ENCODE measurements around the gene ZBTB44. TPM values are rescaled to one million over a fixed set of nuclear protein-coding genes. Genes with fewer than 3 reads are reported as not detected.

The ZBTB44 gene
- total RNA-seq, 1 donor from 2014 or later = 32.6 TPM

DNA sequence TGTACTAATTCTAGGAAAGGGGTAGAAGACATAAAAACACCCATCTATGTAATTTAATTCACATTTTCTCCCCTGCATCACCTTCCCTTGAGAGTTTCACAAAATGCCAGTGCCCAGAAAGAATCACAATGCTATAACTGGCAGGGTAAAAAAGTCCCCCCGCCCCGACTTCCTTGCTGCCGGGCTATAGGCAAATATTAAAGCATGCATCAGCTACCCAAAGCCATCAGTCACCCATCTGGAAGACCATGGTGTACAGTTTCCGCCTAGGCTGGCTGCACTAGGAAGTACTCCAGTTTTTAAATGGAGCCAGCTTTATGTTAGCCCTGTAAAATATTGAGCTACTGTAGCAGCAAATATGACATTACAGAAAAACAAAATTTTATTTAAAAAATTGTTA, 87.3 kb downstream of the ZBTB44 start:
- Mint-ChIP-seq H3K27ac (ENCODE audit: unreplicated experiment) (no peak overlapping the region), H3K4me1 (ENCODE audit: unreplicated experiment) (peaks cover 3% of the 10 kb centered on the region), H3K36me3 (ENCODE audit: low read depth, unreplicated experiment) (peaks cover 3% of the 10 kb centered on the region), H3K27me3 (ENCODE audit: unreplicated experiment) (no peaks in the 10 kb centered on the region), H3K4me3 (ENCODE audit: unreplicated experiment) (no peak overlapping the region), H3K9me3 (ENCODE audit: unreplicated experiment) (no peaks in the 10 kb centered on the region)
- no peak for DNase-seq (ENCODE audit: low spot score)
- TF ChIP-seq, protein P1, sequence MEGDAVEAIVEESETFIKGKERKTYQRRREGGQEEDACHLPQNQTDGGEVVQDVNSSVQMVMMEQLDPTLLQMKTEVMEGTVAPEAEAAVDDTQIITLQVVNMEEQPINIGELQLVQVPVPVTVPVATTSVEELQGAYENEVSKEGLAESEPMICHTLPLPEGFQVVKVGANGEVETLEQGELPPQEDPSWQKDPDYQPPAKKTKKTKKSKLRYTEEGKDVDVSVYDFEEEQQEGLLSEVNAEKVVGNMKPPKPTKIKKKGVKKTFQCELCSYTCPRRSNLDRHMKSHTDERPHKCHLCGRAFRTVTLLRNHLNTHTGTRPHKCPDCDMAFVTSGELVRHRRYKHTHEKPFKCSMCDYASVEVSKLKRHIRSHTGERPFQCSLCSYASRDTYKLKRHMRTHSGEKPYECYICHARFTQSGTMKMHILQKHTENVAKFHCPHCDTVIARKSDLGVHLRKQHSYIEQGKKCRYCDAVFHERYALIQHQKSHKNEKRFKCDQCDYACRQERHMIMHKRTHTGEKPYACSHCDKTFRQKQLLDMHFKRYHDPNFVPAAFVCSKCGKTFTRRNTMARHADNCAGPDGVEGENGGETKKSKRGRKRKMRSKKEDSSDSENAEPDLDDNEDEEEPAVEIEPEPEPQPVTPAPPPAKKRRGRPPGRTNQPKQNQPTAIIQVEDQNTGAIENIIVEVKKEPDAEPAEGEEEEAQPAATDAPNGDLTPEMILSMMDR (IDR thresholded peaks at IDR 0.05; ENCODE audit: unreplicated experiment) = no peak

DNA sequence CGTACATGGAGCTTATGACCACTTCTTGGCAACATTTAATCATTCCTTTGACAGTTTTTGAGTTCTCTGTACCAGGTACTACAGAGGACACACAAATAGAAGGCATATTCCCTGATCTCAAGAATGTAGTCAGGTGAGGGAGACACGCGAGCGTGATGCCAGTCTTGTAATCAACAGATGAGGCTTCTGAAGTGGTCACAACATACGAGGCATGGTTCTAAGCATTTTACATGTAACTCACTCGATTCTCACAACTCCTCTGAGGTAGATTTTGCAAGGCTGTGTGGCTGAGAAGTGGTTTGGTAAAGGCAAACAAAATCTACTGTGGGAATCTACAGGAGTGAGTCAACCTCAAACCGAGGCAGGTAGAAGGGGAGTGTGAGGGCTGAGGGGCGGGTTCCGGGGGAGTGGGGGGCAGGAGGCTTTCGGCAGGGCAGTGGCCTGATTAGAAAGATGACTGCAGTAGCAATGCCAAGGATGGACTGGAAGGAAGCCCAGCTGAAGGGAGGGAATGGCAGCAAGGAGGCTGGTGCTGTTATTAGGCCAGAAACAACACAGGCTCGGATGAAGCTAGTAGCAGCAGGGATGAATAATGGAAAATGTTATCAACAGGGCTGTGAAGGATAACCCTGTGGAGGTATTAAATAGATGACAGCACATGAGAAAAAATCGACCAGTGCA, 91.3 kb downstream of the ZBTB44 start:
- Mint-ChIP-seq H3K4me1 (ENCODE audit: unreplicated experiment) (peaks cover 3% of the 10 kb centered on the region), H3K4me3 (ENCODE audit: unreplicated experiment) (no peak overlapping the region), H3K27ac (ENCODE audit: unreplicated experiment) (no peak overlapping the region), H3K27me3 (ENCODE audit: unreplicated experiment) (peaks cover 2% of the 10 kb centered on the region), H3K36me3 (ENCODE audit: low read depth, unreplicated experiment) (peaks cover 3% of the 10 kb centered on the region), H3K9me3 (ENCODE audit: unreplicated experiment) (no peaks in the 10 kb centered on the region)
- TF ChIP-seq, protein P1 (IDR thresholded peaks at IDR 0.05; ENCODE audit: unreplicated experiment) = no peak
- DNase-seq (ENCODE audit: low spot score) = no peak

DNA sequence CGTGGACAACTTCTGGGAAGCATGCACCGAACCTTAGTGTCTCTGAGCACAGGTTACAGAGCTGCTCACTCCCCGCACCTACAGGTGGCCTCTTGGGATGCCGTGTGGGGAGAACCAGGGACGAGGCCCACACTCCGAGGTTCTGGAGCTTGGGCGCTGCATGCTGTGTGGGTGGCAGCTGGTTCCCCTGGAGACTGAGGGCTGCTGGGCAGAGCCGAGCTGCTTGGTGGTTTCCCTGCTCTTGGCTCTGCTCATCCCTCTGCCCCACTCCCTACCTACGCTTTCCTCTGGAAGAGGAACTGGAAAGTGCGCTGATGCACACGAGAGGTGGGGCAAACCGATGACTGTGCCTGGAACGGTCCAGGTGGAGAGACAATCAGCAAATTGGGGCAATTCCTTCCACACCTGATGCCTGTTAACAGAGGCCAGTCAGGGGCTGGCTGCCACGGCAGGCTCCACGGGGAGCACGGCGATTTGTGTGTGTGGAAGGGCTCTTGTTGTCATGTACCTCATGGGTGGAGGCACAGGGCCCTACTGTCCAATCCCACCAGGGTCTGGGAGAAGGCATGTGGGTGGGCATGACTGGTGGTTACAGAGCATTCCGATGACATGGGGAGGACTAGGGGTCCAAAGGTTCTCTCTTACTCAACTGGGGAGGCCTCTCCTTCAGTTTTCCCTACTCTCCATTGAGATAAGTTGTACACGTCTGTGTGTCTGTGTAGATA, 94.2 kb downstream of the ZBTB44 start:
- peaks cover 3% of the 10 kb centered on the region for H3K36me3 Mint-ChIP-seq (ENCODE audit: low read depth, unreplicated experiment)

DNA sequence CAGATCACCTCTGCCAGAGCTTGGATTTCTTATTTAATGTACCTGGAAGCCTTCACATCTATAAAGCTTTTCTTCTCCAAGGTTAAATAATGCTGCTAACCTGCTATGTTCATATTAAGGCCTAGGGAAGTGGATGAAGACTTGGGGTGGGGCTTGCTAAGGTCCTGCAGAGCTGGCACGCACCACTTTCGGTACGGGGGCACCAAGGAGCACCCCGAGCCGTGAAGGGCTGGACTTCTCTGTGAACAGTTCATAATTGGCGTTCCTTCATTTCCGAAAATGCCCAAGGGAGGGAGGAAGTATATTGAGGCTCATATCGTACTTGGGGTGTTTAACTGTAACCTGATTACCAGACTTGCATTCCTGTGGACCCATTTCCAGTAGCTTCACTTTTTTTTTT, 95.6 kb downstream of the ZBTB44 start:
- TF ChIP-seq, protein P1 (IDR thresholded peaks at IDR 0.05; ENCODE audit: unreplicated experiment) = no peak
- no peaks in the 10 kb centered on the region for H3K9me3 Mint-ChIP-seq (ENCODE audit: unreplicated experiment)
- peaks cover 3% of the 10 kb centered on the region for H3K36me3 Mint-ChIP-seq (ENCODE audit: low read depth, unreplicated experiment)
- peaks cover 2% of the 10 kb centered on the region for H3K27me3 Mint-ChIP-seq (ENCODE audit: unreplicated experiment)
- peaks cover 3% of the 10 kb centered on the region for H3K4me1 Mint-ChIP-seq (ENCODE audit: unreplicated experiment)
- no peak for DNase-seq (ENCODE audit: low spot score)
- no peak overlapping the region for H3K27ac Mint-ChIP-seq (ENCODE audit: unreplicated experiment)
- H3K4me3 Mint-ChIP-seq (ENCODE audit: unreplicated experiment) = no peak overlapping the region

More for the DNA sequence above, 94.2 kb downstream of the ZBTB44 start:
- no peak overlapping the region for H3K4me3 Mint-ChIP-seq (ENCODE audit: unreplicated experiment)
- TF ChIP-seq, protein P1 (IDR thresholded peaks at IDR 0.05; ENCODE audit: unreplicated experiment) = no peak
- H3K27ac Mint-ChIP-seq (ENCODE audit: unreplicated experiment) = no peak overlapping the region
- no peak for DNase-seq (ENCODE audit: low spot score)
- peaks cover 2% of the 10 kb centered on the region for H3K27me3 Mint-ChIP-seq (ENCODE audit: unreplicated experiment)
- peaks cover 3% of the 10 kb centered on the region for H3K4me1 Mint-ChIP-seq (ENCODE audit: unreplicated experiment)
- no peaks in the 10 kb centered on the region for H3K9me3 Mint-ChIP-seq (ENCODE audit: unreplicated experiment)

DNA sequence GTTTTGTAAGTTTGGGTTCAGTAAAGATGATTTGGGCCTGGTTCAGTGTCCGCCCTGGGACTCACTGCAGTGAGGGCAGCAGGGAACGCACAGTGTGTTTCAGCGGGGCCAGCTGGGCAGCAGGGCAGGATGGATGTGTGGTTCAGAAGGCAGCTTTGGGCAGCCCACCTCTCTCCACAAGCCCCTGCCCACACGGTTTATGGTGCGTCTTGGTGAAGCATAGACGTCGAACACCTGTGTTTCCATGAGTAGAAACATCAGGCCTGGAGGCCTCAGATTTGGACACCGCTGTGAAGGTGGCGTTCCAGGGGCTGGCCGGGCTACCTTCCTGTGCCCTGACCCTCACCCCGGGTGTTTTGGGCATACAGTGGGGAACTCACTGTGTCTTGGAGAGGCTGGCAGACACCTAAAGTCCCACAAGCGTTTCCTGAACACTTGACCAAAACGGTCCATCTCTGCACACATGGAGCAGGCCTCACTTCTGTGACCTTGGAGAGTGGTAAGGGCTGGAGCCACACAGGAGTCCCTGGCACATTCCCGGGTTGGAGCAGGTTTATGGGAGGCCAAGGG, 96.1 kb downstream of the ZBTB44 start:
- no peak overlapping the region for H3K27ac Mint-ChIP-seq (ENCODE audit: unreplicated experiment)
- no peak overlapping the region for H3K4me3 Mint-ChIP-seq (ENCODE audit: unreplicated experiment)
- no peaks in the 10 kb centered on the region for H3K36me3 Mint-ChIP-seq (ENCODE audit: low read depth, unreplicated experiment)
- no peaks in the 10 kb centered on the region for H3K4me1 Mint-ChIP-seq (ENCODE audit: unreplicated experiment)
- peaks cover 5% of the 10 kb centered on the region for H3K27me3 Mint-ChIP-seq (ENCODE audit: unreplicated experiment)
- no peaks in the 10 kb centered on the region for H3K9me3 Mint-ChIP-seq (ENCODE audit: unreplicated experiment)
- TF ChIP-seq, protein P1 (IDR thresholded peaks at IDR 0.05; ENCODE audit: unreplicated experiment) = no peak
- DNase-seq (ENCODE audit: low spot score) = no peak

Data from endothelial cell (in vitro differentiated cells).